CD4-positive, alpha-beta memory T cell (primary cell): ENCODE measurements around the gene DYNLT2. TPM values are rescaled to one million over a fixed set of nuclear protein-coding genes. Genes with fewer than 3 reads are reported as not detected.
A peak's percentile ranks its signal among the peaks of the same experiment; 100 is the strongest.

Experiments
- CTCF ChIA-PET: fragments of 350-600 bp; sonication (Branson Sonifier 250); formaldehyde crosslinking; loops from one replicate; lab custom pipeline; 2021; ENCODE audit warnings: inconsistent platforms; ENCODE audit not compliant: partially characterized antibody; lab: Charles Lee
- POLR2A ChIA-PET: fragments of 350-600 bp; sonication (Branson Sonifier 250); formaldehyde crosslinking; loops from one replicate; lab custom pipeline; 2021; ENCODE audit not compliant: partially characterized antibody; lab: Charles Lee
- DNase-seq, 5 donors: peaks; one replicate each; pipeline versions ENCODE4 v3.0.0 to v3.0.0-alpha.2; 2020 to 2022; ENCODE audit warnings: mixed read lengths in 1 of 5
- H3K27ac ChIP-seq: one replicate; pipeline ENCODE4 v1.7.0; 2013; ENCODE audit warnings: low read depth, low read length
- H3K27me3 ChIP-seq: 2 replicates; pipeline ENCODE4 v1.7.0; 2013; ENCODE audit warnings: mild to moderate bottlenecking, low read length, moderate library complexity; ENCODE audit not compliant: insufficient read depth
- H3K36me3 ChIP-seq: 2 replicates; pipeline ENCODE4 v1.7.0; 2013; ENCODE audit warnings: mild to moderate bottlenecking, low read length, moderate library complexity; ENCODE audit not compliant: insufficient read depth
- H3K4me1 ChIP-seq: 2 replicates; pipeline ENCODE4 v1.7.0; 2013; ENCODE audit warnings: mild to moderate bottlenecking, low read length, moderate library complexity; ENCODE audit not compliant: insufficient read depth
- H3K4me3 ChIP-seq, 2 donors: one replicate each; pipeline ENCODE4 v1.7.0; 2013; ENCODE audit warnings: low read length in 2 of 2, mild to moderate bottlenecking in 1 of 2
- H3K9me3 ChIP-seq, 2 donors: one replicate each; pipeline ENCODE4 v1.7.0; 2013; ENCODE audit warnings: low read length in 2 of 2, control low read depth in 1 of 2; ENCODE audit not compliant: control insufficient read depth in 1 of 2
- H3K27ac Mint-ChIP-seq, 7 donors: one replicate each; pipeline ENCODE4 v1.8.0; 2020 to 2021; ENCODE audit warnings: mixed read lengths in 7 of 7, mild to moderate bottlenecking in 6 of 7, inconsistent platforms in 3 of 7, moderate library complexity in 3 of 7
- H3K27me3 Mint-ChIP-seq, 2 donors: one replicate each; pipeline ENCODE4 v1.8.0; 2020 to 2021; ENCODE audit warnings: mixed read lengths in 2 of 2
- H3K36me3 Mint-ChIP-seq, 2 donors: one replicate each; pipeline ENCODE4 v1.8.0; 2020 to 2021; ENCODE audit warnings: mixed read lengths in 2 of 2, inconsistent platforms in 1 of 2, mild to moderate bottlenecking in 1 of 2
- H3K4me1 Mint-ChIP-seq, 4 donors: one replicate each; pipeline ENCODE4 v1.8.0; 2020 to 2021; ENCODE audit warnings: mixed read lengths in 4 of 4, mild to moderate bottlenecking in 1 of 4
- H3K4me3 Mint-ChIP-seq, 8 donors: one replicate each; pipeline ENCODE4 v1.8.0; 2020 to 2021; ENCODE audit warnings: mixed read lengths in 8 of 8, mild to moderate bottlenecking in 7 of 8, moderate library complexity in 6 of 8, inconsistent platforms in 3 of 8
- H3K9me3 Mint-ChIP-seq, 8 donors: one replicate each; pipeline ENCODE4 v1.8.0; 2020 to 2021; ENCODE audit warnings: mixed read lengths in 8 of 8, mild to moderate bottlenecking in 5 of 8, inconsistent platforms in 3 of 8, moderate library complexity in 1 of 8
- intact Hi-C: fragments of 100-400 bp; cut with micrococcal nuclease; formaldehyde crosslinking; loops from one replicate; pipeline ENCODE4 v1.15.1; 2023
- polyA plus RNA-seq, 2 donors: library from polyadenylated mRNA; unstranded; fragments of 300-500 nt; fragmentation: Illumina TruSeq; gene quantifications; one replicate each; pipeline ENCODE4 v1.2.3, GENCODE V29; 2021
- total RNA-seq, 2 experiments: library from RNA; stranded (reverse); gene quantifications; one replicate each; pipeline ENCODE4 v1.2.3, GENCODE V29; 2021

The DYNLT2 gene, protein sequence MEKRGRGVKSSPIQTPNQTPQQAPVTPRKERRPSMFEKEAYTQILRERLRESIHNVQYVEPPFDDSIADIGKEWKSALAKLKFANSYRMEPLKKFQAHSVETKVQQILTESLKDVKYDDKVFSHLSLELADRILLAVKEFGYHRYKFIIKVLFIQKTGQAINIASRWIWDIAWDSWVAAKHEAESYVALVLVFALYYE
- total RNA-seq (1 to 10 TPM; 4.6 to 6.9 TPM), polyA plus RNA-seq (1 to 10 TPM in 1 of 2 donors, under 1 TPM in 1; 0.56 to 1.5 TPM)

- H3K36me3 Mint-ChIP-seq, result peaks cover 5 to 12% of the 10 kb centered on the region in 2 donors
- intact Hi-C loops, result loop anchor here (1.0 to 2.0 kb wide), 5 partner anchors 28 to 803 kb away; partner anchors contain the start of genes C6orf120, FAM120B, TBP and WDR27
- peaks cover 0 to 13% (median 0%) of the 10 kb centered on the region in 8 donors for H3K9me3 Mint-ChIP-seq
- Histone ChIP-seq H3K27ac (peak within 1 kb of the TSS; percentile 93), H3K4me3 (peak within 1 kb of the TSS; percentile 80 to 90), H3K27me3 (no peaks in the 10 kb centered on the region), H3K9me3 (peaks cover 0 to 5% of the 10 kb centered on the region in 2 donors), H3K4me1 (peaks cover 24% of the 10 kb centered on the region), H3K36me3 (no peaks in the 10 kb centered on the region)
- POLR2A ChIA-PET, result interaction anchor here (0.8 to 6.4 kb wide), 16 partner anchors 8 to 833 kb away, joined by 3 to 100 read pairs (median 4); partner anchors contain the start of genes C6orf120, FAM120B, PDCD2 and PHF10
- peak within 1 kb of the TSS; percentile 97 to 100 (median 99) for H3K4me3 Mint-ChIP-seq
- peaks cover 0 to 1% of the 10 kb centered on the region in 2 donors for H3K27me3 Mint-ChIP-seq
- CTCF ChIA-PET, result interaction anchor here (1.2 to 1.9 kb wide), 3 partner anchors 29 to 50 kb away, joined by 3 to 5 read pairs (median 4); no protein-coding TSS in a partner anchor
- peak; percentile 93 to 96 (median 94) for DNase-seq
- H3K27ac Mint-ChIP-seq, result peak within 1 kb of the TSS; percentile 99 to 100 (median 100)
- peaks cover 18 to 39% (median 31%) of the 10 kb centered on the region in 4 donors for H3K4me1 Mint-ChIP-seq
These were observed at the start of gene DYNLT2, which contains the start of gene ERMARD for GRCh38 chr6:169751242-169752073. Gene DYNLT2, minus strand, starts transcription at chr6:169751572. Its CDS starts 114 bp downstream, at chr6:169751458. Gene ERMARD, plus strand, starts transcription at chr6:169751622. Its CDS starts 36 bp downstream, at chr6:169751658.

GRCh38 chr6:169800668-169801395 lies 49.5 kb upstream of the DYNLT2 start:
- CTCF ChIA-PET, result interaction anchor here (4.0 kb wide), 1 partner anchor 10 kb away, joined by 22 read pairs; no protein-coding TSS in a partner anchor
- peaks cover 0 to 3% (median 0%) of the 10 kb centered on the region in 8 donors for H3K9me3 Mint-ChIP-seq
- peaks cover 31 to 33% (median 31%) of the 10 kb centered on the region in 4 donors for H3K4me1 Mint-ChIP-seq
- no peak overlapping the region for H3K4me3 Mint-ChIP-seq
- no peak overlapping the region for H3K4me3 ChIP-seq
- H3K36me3 ChIP-seq, result no peaks in the 10 kb centered on the region
- intact Hi-C loops, result no loop called here
- DNase-seq, result no peak
- no peaks in the 10 kb centered on the region for H3K27me3 ChIP-seq
- peaks cover 27% of the 10 kb centered on the region for H3K4me1 ChIP-seq
- POLR2A ChIA-PET, result no interaction called here
- no peaks in the 10 kb centered on the region for H3K36me3 Mint-ChIP-seq
- peaks cover 20 to 24% of the 10 kb centered on the region in 2 donors for H3K27me3 Mint-ChIP-seq
- no peak overlapping the region for H3K27ac ChIP-seq
- H3K27ac Mint-ChIP-seq, result no peak overlapping the region
- H3K9me3 ChIP-seq, result no peaks in the 10 kb centered on the region

DNA sequence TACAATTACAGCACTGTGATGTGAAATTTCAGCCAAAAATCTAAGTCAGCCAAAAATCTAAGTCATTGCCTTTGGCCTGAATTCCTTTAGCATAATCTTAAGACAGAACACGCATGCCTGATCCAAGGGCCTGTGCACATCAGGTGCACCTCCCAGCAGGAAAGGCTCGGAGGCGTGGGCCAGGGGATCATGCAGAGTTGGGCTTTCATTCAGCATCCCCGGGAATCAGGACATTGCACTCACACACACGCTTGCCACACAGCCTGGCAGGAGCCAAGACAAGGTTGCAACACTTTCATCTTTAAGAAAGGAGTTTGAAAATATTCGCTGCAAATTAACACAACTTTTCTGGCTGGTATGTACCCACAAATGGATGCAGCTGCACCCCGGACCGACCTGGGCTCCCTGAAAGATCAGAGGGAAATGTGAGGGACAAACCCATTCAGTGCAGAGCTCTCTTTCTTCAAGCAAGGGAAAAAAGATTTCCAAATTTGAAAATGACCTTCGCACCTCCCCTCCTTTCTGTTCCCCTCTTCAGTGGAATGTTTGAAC lies 48.8 kb upstream of the DYNLT2 start:
- Histone ChIP-seq H3K9me3 (no peaks in the 10 kb centered on the region), H3K36me3 (no peaks in the 10 kb centered on the region), H3K27ac (no peak overlapping the region), H3K27me3 (no peaks in the 10 kb centered on the region), H3K4me3 (no peak overlapping the region), H3K4me1 (peaks cover 20% of the 10 kb centered on the region)
- CTCF ChIA-PET, result interaction anchor here (4.0 kb wide), 1 partner anchor 10 kb away, joined by 22 read pairs; no protein-coding TSS in a partner anchor
- Mint-ChIP-seq H3K27ac (no peak overlapping the region), H3K4me1 (peaks cover 25 to 27% (median 25%) of the 10 kb centered on the region in 4 donors), H3K27me3 (peaks cover 15 to 20% of the 10 kb centered on the region in 2 donors), H3K36me3 (no peaks in the 10 kb centered on the region), H3K9me3 (peaks cover 0 to 3% (median 0%) of the 10 kb centered on the region in 8 donors), H3K4me3 (no peak overlapping the region)
- DNase-seq, result no peak
- POLR2A ChIA-PET, result no interaction called here
- intact Hi-C loops, result no loop called here

DNA sequence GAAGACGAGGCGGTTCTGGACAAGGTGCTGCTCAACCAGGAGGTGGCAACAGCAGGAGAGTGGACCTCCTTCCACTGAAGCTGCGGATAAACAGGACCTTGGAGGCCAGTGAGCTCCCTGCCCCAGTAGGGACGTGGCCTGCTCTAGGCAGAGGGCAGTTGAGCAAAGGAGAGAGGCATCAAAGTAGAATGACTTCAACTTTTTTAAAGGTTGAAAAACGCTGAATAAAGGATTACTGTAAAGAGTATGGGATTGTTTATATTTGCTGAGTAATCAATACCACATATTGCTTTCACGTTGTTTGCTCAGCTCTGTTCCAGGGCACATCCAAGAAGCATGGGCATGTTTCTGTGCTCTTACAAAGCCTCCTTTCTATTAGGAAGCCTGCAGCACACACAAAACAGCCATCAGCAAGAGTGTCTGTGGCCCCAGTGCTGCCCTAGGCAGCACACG lies 48.1 kb upstream of the DYNLT2 start:
- no peak overlapping the region for H3K27ac Mint-ChIP-seq
- no peak for DNase-seq
- Histone ChIP-seq H3K36me3 (no peaks in the 10 kb centered on the region), H3K4me3 (no peak overlapping the region), H3K27me3 (no peaks in the 10 kb centered on the region), H3K27ac (no peak overlapping the region), H3K4me1 (peaks cover 18% of the 10 kb centered on the region), H3K9me3 (no peaks in the 10 kb centered on the region)
- peaks cover 18 to 20% (median 18%) of the 10 kb centered on the region in 4 donors for H3K4me1 Mint-ChIP-seq
- no peaks in the 10 kb centered on the region for H3K36me3 Mint-ChIP-seq
- intact Hi-C loops, result no loop called here
- H3K9me3 Mint-ChIP-seq, result peaks cover 0 to 3% (median 0%) of the 10 kb centered on the region in 8 donors
- CTCF ChIA-PET, result interaction anchor here (4.0 kb wide), 1 partner anchor 9 kb away, joined by 22 read pairs; no protein-coding TSS in a partner anchor
- H3K4me3 Mint-ChIP-seq, result no peak overlapping the region
- peaks cover 9 to 13% of the 10 kb centered on the region in 2 donors for H3K27me3 Mint-ChIP-seq
- POLR2A ChIA-PET, result no interaction called here

- H3K9me3 Mint-ChIP-seq, result peaks cover 0 to 3% (median 0%) of the 10 kb centered on the region in 8 donors
- peaks cover 12% of the 10 kb centered on the region for H3K4me1 ChIP-seq
- H3K4me1 Mint-ChIP-seq, result peaks cover 12 to 14% (median 12%) of the 10 kb centered on the region in 4 donors
- no peak overlapping the region for H3K27ac ChIP-seq
- DNase-seq, result no peak
- H3K36me3 Mint-ChIP-seq, result no peaks in the 10 kb centered on the region
- intact Hi-C loops, result no loop called here
- H3K4me3 ChIP-seq, result no peak overlapping the region
- no peaks in the 10 kb centered on the region for H3K27me3 ChIP-seq
- no peak overlapping the region for H3K4me3 Mint-ChIP-seq
- peaks cover 4 to 8% of the 10 kb centered on the region in 2 donors for H3K27me3 Mint-ChIP-seq
- H3K27ac Mint-ChIP-seq, result no peak overlapping the region
- H3K9me3 ChIP-seq, result no peaks in the 10 kb centered on the region
- H3K36me3 ChIP-seq, result no peaks in the 10 kb centered on the region
- ChIA-PET CTCF (interaction anchor here (4.0 kb wide), 1 partner anchor 9 kb away, joined by 22 read pairs; no protein-coding TSS in a partner anchor), POLR2A (no interaction called here)
These were observed 47.5 kb upstream of the DYNLT2 start for GRCh38 chr6:169798764-169799473.

GRCh38 chr6:169795196-169795595 lies 43.8 kb upstream of the DYNLT2 start:
- no peak for DNase-seq
- intact Hi-C loops, result no loop called here
- Mint-ChIP-seq H3K9me3 (peaks cover 0 to 3% (median 0%) of the 10 kb centered on the region in 8 donors), H3K36me3 (no peaks in the 10 kb centered on the region), H3K4me1 (peaks cover 5 to 12% (median 10%) of the 10 kb centered on the region in 4 donors), H3K4me3 (no peak overlapping the region), H3K27me3 (peaks cover 0 to 7% of the 10 kb centered on the region in 2 donors), H3K27ac (no peak overlapping the region)
- Histone ChIP-seq H3K4me1 (peaks cover 9% of the 10 kb centered on the region), H3K4me3 (no peak overlapping the region), H3K27me3 (no peaks in the 10 kb centered on the region), H3K36me3 (no peaks in the 10 kb centered on the region), H3K9me3 (no peaks in the 10 kb centered on the region), H3K27ac (no peak overlapping the region)
- ChIA-PET CTCF (interaction anchor here (1.3 to 2.9 kb wide), 2 partner anchors 10 to 735 kb away, joined by 3 to 10 read pairs; no protein-coding TSS in a partner anchor), POLR2A (no interaction called here)
